GM12874 (cell line): ENCODE data around the gene MYZAP.

Experiments
- TF ChIP-seq, protein P1 (sequence below): IDR thresholded peaks from 2 replicates; pipeline ENCODE4 v1.5.1; 2011; ENCODE audit warnings: low read depth, mild to moderate bottlenecking, control low read depth, low read length, moderate library complexity; ENCODE audit not compliant: insufficient read depth

The MYZAP gene

GRCh38 chr15:57586661-57587424, 4.9 kb upstream of the MYZAP start:
- TF ChIP-seq, protein P1, sequence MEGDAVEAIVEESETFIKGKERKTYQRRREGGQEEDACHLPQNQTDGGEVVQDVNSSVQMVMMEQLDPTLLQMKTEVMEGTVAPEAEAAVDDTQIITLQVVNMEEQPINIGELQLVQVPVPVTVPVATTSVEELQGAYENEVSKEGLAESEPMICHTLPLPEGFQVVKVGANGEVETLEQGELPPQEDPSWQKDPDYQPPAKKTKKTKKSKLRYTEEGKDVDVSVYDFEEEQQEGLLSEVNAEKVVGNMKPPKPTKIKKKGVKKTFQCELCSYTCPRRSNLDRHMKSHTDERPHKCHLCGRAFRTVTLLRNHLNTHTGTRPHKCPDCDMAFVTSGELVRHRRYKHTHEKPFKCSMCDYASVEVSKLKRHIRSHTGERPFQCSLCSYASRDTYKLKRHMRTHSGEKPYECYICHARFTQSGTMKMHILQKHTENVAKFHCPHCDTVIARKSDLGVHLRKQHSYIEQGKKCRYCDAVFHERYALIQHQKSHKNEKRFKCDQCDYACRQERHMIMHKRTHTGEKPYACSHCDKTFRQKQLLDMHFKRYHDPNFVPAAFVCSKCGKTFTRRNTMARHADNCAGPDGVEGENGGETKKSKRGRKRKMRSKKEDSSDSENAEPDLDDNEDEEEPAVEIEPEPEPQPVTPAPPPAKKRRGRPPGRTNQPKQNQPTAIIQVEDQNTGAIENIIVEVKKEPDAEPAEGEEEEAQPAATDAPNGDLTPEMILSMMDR: no peak

GRCh38 chr15:57589281-57589680, 2.4 kb upstream of the MYZAP start:
- TF ChIP-seq, protein P1: no peak

DNA sequence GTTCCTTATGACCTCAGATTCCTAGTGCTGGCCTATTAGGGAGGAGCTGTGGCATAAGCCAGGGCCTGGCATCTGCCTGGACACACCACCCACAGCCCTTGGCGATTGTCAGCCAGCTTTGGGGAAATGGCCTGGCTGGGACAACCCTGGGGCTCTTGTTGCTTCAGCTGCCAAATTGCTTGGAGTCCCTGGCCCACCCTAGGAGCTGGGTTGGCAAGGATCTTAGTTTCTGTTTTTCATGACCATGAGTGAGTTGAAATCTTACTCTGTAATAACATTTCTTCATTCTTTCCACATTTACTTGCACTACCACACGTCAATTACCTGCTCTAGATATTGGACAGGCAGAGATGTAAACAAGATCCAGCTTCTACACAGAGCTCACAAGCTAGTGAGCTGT, 1.9 kb upstream of the MYZAP start:
- TF ChIP-seq, protein P1: no peak

- TF ChIP-seq, protein P1: no peak
Measured at GRCh38 chr15:57591237-57591821, 375 bp upstream of the MYZAP start.

DNA sequence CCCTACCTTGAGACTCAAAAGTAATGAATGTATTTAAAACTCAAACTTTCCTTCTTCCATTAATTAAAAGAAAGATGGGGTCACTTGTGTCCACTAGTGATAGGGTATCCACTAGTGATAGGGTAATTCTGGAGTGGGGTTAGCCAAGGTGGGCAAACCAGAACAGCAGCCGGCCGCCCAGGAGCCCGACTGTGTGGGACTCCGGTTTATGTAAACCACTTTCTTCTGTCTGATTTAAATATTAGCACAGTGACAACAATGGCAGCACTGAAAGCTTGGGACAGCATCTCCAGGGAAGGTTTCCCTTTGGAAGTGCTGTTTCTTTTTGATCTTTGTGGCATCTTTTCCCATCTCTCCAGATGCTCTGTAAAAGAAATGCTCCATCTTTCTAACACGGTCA, 722 bp downstream of the MYZAP start:
- TF ChIP-seq, protein P1: no peak

DNA sequence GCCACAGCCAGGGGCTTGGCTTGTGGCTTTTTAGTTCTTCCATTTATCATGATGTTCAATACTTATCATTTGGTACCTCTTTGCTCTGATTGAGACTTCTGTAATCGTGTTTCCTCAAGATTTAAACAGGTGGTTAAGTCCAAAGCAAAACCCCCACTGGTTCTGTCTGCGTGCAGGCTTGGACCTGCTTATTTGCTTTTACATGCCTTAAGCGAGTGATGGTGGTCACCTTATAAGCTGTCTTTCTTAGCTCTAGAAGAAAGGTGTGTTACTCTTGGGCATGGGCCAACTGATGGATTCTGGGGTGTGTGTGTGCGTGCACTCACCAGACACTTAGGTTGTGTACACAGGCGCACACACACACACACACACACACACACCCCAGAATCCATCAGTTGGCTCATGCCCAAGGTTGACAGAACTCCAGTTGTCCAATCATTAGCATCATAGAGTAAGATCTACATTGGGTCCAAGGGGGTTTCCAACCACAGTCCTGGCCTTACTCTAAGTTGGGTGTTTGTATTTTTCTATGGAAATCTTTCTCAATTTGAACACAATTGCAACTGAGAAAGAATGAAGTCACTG, 1.2 kb downstream of the MYZAP start:
- TF ChIP-seq, protein P1: no peak

GRCh38 chr15:57594479-57594878, 2.8 kb downstream of the MYZAP start:
- TF ChIP-seq, protein P1: no peak
